Lung microvascular endothelial cell (primary cell): Measurements from ENCODE around the gene RAF1. TPM values are rescaled to one million over a fixed set of nuclear protein-coding genes. Genes with fewer than 3 reads are reported as not detected.

Experiments
- DNase-seq, 2 donors: peaks; one replicate each; pipeline versions ENCODE4 v3.0.0 to v3.0.0-alpha.2; 2010; ENCODE audit warnings: low read depth in 2 of 2
- total RNA-seq: library from RNA; depleted of rRNA; stranded (reverse); fragments of >200 nt; gene quantifications from 2 replicates; pipeline ENCODE4 v1.2.1, GENCODE V29; 2014

Gene RAF1
- total RNA-seq, 1 donor from 2014 or later = 84.7 TPM

GRCh38 chr3:12591997-12592715, 71.8 kb downstream of the RAF1 start:
- DNase-seq = no peak

GRCh38 chr3:12591456-12591855, 72.5 kb downstream of the RAF1 start:
- no peak for DNase-seq

- DNase-seq = no peak
These were observed 73.8 kb downstream of the RAF1 start for GRCh38 chr3:12590096-12590495.

- DNase-seq = peak in 1 of 2 donors; percentile 10
These were observed 75.6 kb downstream of the RAF1 start for GRCh38 chr3:12588039-12589009.

- DNase-seq = no peak
These were observed 77.5 kb downstream of the RAF1 start for GRCh38 chr3:12586403-12586802.

GRCh38 chr3:12585970-12586369, 77.9 kb downstream of the RAF1 start:
- DNase-seq = no peak

- DNase-seq = no peak
These were observed 78.7 kb downstream of the RAF1 start for GRCh38 chr3:12585181-12585580.

- DNase-seq = no peak
These were observed 79.8 kb downstream of the RAF1 start for GRCh38 chr3:12584083-12584482.

- no peak for DNase-seq
These were observed 80.6 kb downstream of the RAF1 start for GRCh38 chr3:12583280-12583679.

- no peak for DNase-seq
These were observed 81.2 kb downstream of the RAF1 start for GRCh38 chr3:12582730-12583129.

GRCh38 chr3:12579905-12580304, 84.0 kb downstream of the RAF1 start:
- DNase-seq = peak; percentile 11 to 74

GRCh38 chr3:12579456-12579855, 84.5 kb downstream of the RAF1 start:
- peak; percentile 30 to 34 for DNase-seq

GRCh38 chr3:12578742-12579141, 85.2 kb downstream of the RAF1 start:
- no peak for DNase-seq

- DNase-seq = no peak
These were observed 86.5 kb downstream of the RAF1 start for GRCh38 chr3:12577379-12577778.

- DNase-seq = peak; percentile 40 to 46
These were observed 89.3 kb downstream of the RAF1 start for GRCh38 chr3:12574661-12575060.

GRCh38 chr3:12574131-12574530, 89.8 kb downstream of the RAF1 start:
- DNase-seq = peak in 1 of 2 donors; percentile 21

GRCh38 chr3:12571986-12572385, 91.9 kb downstream of the RAF1 start:
- no peak for DNase-seq

- no peak for DNase-seq
These were observed 94.1 kb downstream of the RAF1 start for GRCh38 chr3:12569836-12570235.

- DNase-seq = peak in 1 of 2 donors; percentile 28
These were observed 95.2 kb downstream of the RAF1 start for GRCh38 chr3:12568747-12569146.

GRCh38 chr3:12566976-12567375, 96.9 kb downstream of the RAF1 start:
- peak in 1 of 2 donors; percentile 20 for DNase-seq

GRCh38 chr3:12562451-12562850, 101.5 kb downstream of the RAF1 start:
- no peak for DNase-seq

GRCh38 chr3:12561397-12561796, 102.5 kb downstream of the RAF1 start:
- DNase-seq = no peak
